ENCODE data around the gene ARID4B.

The ARID4B gene

GRCh38 chr1:235327559-235328270 is at the start of gene ARID4B:
Gene ARID4B (minus strand): TSS chr1:235328179. CDS start chr1:235326919, 1,260 bp downstream.
- no peaks in the 10 kb centered on the region for H3K36me3 ChIP-seq (ENCODE audit: insufficient read depth, low read length)
- H3K79me2 ChIP-seq (ENCODE audit: insufficient read depth, low read length), result peaks cover 90% of the 10 kb centered on the region
- H3K4me2 ChIP-seq (ENCODE audit: low read depth, low read length, poor library complexity, severe bottlenecking), result peak within 1 kb of the TSS; percentile 93
- H4K20me1 ChIP-seq (ENCODE audit: insufficient read depth, low read length, poor library complexity, severe bottlenecking), result peaks cover 81% of the 10 kb centered on the region
- no peaks in the 10 kb centered on the region for H3F3A ChIP-seq (ENCODE audit: low read depth)
- peak within 1 kb of the TSS; percentile 91 for H3K9ac ChIP-seq (ENCODE audit: low read depth, low read length, poor library complexity, severe bottlenecking)
- no peaks in the 10 kb centered on the region for H3K9me3 ChIP-seq (ENCODE audit: insufficient read depth, low read depth, low read length)
- peaks cover 54% of the 10 kb centered on the region for H3K4me1 ChIP-seq (ENCODE audit: insufficient read depth, low read length, poor library complexity, severe bottlenecking)
- TF ChIP-seq CTCF (conservative IDR thresholded peaks at IDR 0.05; ENCODE audit: low read length) (no peak), EZH2phosphoT487 (IDR thresholded peaks at IDR 0.05; ENCODE audit: borderline replicate concordance) (no peak)
- H3K4me3 ChIP-seq (ENCODE audit: low read length, poor library complexity, severe bottlenecking), result peak within 1 kb of the TSS; percentile 91
- no peaks in the 10 kb centered on the region for H3K9me2 ChIP-seq (replicated peaks; ENCODE audit: low read depth, low read length)
- H2AFZ ChIP-seq (ENCODE audit: low read length), result peak within 1 kb of the TSS; percentile 91
- H3K27me3 ChIP-seq (ENCODE audit: insufficient read depth, low read length, poor library complexity, severe bottlenecking), result no peaks in the 10 kb centered on the region

GRCh38 chr1:235375919-235376605 is 48.1 kb upstream of the ARID4B start:
- no peak for TF ChIP-seq CTCF (conservative IDR thresholded peaks at IDR 0.05; ENCODE audit: low read length)
- no peak for TF ChIP-seq EZH2phosphoT487 (IDR thresholded peaks at IDR 0.05; ENCODE audit: borderline replicate concordance)
- peaks cover 10% of the 10 kb centered on the region; the same call in 1 of the 2 replicates for H3K79me2 ChIP-seq (ENCODE audit: insufficient read depth, low read length)

GRCh38 chr1:235369802-235370201 is 41.8 kb upstream of the ARID4B start:
- Histone ChIP-seq H3F3A (ENCODE audit: low read depth) (no peaks in the 10 kb centered on the region), H3K4me2 (ENCODE audit: low read depth, low read length, poor library complexity, severe bottlenecking) (peak overlapping the region; percentile 48), H3K9me2 (replicated peaks; ENCODE audit: low read depth, low read length) (no peaks in the 10 kb centered on the region), H2AFZ (ENCODE audit: low read length) (no peak overlapping the region), H3K36me3 (ENCODE audit: insufficient read depth, low read length) (no peaks in the 10 kb centered on the region), H3K79me2 (ENCODE audit: insufficient read depth, low read length) (peaks cover 25% of the 10 kb centered on the region), H4K20me1 (ENCODE audit: insufficient read depth, low read length, poor library complexity, severe bottlenecking) (no peaks in the 10 kb centered on the region), H3K4me3 (ENCODE audit: low read length, poor library complexity, severe bottlenecking) (no peak overlapping the region), H3K27me3 (ENCODE audit: insufficient read depth, low read length, poor library complexity, severe bottlenecking) (no peaks in the 10 kb centered on the region), H3K9ac (ENCODE audit: low read depth, low read length, poor library complexity, severe bottlenecking) (no peak overlapping the region), H3K9me3 (ENCODE audit: insufficient read depth, low read depth, low read length) (no peaks in the 10 kb centered on the region), H3K4me1 (ENCODE audit: insufficient read depth, low read length, poor library complexity, severe bottlenecking) (peaks cover 16% of the 10 kb centered on the region)
- TF ChIP-seq CTCF (conservative IDR thresholded peaks at IDR 0.05; ENCODE audit: low read length), result no peak
- TF ChIP-seq EZH2phosphoT487 (IDR thresholded peaks at IDR 0.05; ENCODE audit: borderline replicate concordance), result no peak

More at GRCh38 chr1:235375919-235376605, 48.1 kb upstream of the ARID4B start:
- Histone ChIP-seq H3F3A (ENCODE audit: low read depth) (no peaks in the 10 kb centered on the region), H3K9me3 (ENCODE audit: insufficient read depth, low read depth, low read length) (no peaks in the 10 kb centered on the region), H3K4me1 (ENCODE audit: insufficient read depth, low read length, poor library complexity, severe bottlenecking) (no peaks in the 10 kb centered on the region), H3K9ac (ENCODE audit: low read depth, low read length, poor library complexity, severe bottlenecking) (no peak overlapping the region), H3K36me3 (ENCODE audit: insufficient read depth, low read length) (peaks cover 6% of the 10 kb centered on the region; the same call in 1 of the 2 replicates), H3K4me3 (ENCODE audit: low read length, poor library complexity, severe bottlenecking) (no peak overlapping the region), H3K9me2 (replicated peaks; ENCODE audit: low read depth, low read length) (no peaks in the 10 kb centered on the region), H3K27me3 (ENCODE audit: insufficient read depth, low read length, poor library complexity, severe bottlenecking) (no peaks in the 10 kb centered on the region), H4K20me1 (ENCODE audit: insufficient read depth, low read length, poor library complexity, severe bottlenecking) (peaks cover 3% of the 10 kb centered on the region), H2AFZ (ENCODE audit: low read length) (no peak overlapping the region), H3K4me2 (ENCODE audit: low read depth, low read length, poor library complexity, severe bottlenecking) (no peak overlapping the region)

Measured in Loucy (cell line).